ENCODE results near the gene WDR70.

Gene WDR70

DNA sequence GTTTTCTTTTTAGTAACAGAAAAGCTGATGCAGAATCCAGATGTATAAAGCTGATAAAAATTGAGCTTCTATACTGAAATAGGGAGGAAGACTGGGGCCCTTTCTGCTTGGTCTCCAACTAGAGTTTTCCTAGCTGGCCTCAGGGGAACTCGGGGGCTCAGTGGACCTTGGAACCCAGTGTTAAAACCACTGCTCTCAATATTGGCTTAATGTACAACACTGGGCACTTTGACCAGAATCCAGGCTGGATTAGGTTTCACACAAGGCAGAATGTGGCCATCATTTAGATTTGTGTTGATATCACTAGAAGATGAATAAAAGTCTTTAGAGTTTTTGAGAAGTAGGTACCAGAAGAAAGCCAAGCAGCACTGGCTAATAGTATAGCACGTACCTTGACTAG is 346.1 kb downstream of the WDR70 start:
- no peak for DNase-seq

DNA sequence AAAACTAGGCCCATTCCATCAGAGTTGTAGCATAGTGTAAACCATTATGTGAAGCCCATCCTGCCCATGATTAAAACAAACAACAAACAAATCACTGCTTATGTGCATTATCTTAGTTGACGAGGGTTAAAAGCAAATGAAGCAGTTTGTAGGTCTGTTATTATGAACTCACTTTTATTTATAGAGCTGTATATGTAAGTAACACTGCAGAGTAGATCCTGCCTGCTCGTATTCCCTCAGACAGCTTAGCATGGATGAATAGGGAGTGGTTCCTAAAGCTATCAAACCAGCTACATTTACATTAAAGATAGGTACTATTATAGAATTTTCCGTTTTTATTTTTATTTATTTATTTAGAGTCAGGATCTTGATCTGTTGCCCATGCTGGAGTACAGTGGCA is 348.1 kb downstream of the WDR70 start:
- no peak for DNase-seq

DNA sequence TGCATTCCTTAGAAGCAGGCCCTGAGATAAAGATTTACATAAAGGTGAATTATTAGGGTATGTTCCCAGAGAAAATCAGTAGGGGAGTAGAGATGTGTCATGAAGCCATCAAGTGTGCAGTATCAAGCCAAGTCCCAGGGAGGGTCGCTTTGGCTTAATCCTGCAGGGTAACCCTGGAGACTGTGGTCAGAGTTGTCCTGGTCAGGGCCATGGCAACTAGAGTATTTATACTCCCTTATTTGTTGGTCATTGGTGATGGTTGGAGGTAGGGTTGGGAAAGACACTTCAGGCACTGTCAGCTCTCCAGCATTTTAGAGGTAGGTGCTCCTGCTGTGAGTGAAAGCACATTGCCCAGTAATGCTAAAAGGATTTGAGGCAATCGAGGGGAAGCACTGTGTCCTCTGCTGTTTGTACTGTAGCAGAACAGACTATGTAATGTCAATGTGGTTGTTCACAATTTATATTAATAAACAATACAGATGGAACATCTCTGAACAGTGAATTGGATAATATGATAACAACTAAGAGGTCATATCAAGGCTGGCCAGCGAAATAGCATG is 351.9 kb downstream of the WDR70 start:
- no peak for DNase-seq

DNA sequence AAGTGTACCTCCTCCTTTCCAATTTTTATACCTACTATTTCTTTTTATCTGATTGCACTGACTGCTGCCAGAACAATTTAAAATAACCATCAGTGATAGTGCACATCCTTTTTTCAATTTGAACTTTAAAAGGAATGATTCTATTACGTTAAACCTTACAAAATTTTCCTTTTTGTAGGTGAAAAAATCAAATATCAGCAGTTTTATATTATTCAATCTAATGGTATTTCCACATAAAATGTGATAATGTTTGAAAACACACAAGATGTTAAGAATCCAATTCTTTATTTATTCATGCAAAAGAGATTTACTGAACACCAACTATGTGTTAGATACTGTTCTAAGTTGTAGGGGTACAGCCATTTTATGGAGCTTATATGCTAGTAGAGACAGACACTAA is 355.0 kb downstream of the WDR70 start:
- no peak for DNase-seq

DNA sequence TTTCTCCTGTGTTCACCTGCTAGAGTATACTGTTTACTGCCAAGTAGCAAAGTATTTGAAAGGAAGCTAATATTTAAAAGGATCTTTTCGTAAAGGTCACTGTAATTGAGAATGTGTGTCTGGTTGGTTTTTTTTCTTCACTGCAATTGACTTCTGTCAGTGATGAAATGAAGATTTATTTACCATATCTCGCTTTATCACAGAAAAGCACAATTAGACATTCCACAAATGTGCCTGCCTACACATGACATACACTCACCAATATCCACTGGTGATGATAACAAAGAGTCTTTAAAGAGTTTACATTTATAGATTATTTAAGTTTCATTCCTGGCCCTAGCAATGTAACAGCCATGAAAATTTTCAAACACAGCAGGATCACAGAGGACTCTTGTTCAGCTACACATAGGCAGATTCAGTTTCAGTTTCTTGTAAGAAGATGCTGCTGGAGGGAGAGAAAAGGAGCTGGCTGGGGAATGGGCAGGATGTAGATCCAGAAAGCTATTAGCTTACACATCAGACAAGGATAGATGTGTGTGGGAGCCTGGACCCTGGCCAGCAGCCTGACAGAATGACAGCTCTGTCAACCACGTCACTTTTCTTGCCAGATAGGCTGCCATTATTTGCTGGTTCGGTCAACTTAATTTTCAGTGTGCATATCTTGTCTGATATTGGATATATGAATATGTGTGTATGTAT is 356.7 kb downstream of the WDR70 start:
- DNase-seq, result peak; percentile 52

DNA sequence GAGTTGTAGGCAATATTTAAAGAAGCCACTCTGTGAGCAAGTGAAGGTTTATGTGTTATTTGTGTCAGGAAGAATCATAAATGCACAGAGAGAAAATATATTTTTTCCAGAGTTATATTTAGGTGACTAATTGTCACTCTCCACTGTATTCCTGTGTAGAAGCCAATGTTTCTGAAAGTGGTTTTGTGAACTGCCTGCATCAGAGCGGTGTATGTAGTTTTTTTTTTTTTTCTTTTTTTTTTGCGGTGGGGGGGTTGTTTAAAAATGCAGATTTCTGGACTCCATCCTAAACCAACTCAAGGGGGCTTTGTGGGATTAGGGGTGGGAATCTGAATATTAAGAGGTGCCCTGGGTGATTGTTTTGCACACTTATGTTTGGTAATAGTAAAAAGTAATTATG is 357.3 kb downstream of the WDR70 start:
- no peak for DNase-seq

DNA sequence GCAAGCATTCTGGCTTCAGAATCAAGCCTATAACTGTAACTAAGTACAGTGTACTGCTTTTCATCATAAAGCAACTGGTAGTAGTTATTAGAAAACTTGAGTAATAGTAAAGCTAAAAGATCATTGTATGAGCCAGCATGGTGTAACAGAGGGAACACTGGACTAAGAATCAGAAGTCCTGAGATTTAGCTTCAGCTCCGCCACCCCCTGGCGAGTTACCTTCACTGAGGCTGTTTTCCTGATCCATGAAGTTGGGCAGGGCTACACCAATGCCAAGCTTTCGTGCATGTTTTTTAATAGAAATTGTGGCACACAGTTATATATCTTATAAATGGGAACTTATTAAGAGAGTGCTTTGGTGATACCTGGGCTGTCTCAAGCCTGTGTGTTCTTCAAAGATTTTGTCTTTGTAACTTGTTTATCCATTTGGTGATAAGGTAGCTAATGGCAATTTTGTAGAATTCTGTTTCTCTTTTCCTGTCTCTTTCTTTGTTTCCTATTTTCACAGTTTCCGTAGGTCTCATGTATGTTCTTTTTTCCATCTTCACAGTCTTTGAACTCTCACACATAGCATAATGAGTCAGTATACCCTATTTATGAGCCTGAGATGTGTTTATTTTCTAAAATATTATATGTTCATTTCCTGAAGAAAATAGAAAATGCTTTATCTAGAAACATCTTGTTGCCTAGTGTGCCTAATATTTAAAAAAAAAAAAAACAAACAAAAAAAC is 358.4 kb downstream of the WDR70 start:
- DNase-seq, result no peak

DNA sequence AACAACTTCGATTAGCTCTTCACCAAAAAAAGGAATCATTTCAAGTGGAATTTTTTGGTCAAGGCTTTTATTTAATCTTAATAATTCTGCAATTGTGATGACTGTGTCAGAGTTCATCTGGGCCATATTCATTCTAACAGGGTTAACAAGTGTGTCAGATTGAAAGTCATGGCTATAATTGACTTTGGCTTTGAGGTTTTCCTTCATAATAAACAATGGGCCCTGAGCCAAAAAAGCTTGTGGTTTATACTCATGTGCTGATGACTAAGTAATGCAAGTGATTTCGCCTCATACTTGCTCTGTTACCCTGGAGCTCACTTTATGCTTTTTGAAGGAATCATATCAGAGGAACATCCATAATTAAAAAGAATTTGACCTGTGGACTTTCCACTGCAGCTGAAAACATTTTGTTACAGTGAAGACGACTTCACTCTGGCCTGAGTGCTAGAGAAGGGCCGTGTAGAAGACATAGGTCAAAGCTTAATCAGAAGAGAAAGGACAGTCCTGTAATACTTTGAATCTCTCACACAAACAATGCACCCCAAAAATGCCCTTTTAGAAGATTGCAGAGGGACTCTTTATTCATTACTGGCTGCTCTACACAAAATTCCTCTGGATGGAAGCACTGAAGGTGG is 359.1 kb downstream of the WDR70 start:
- DNase-seq, result peak; percentile 95

DNA sequence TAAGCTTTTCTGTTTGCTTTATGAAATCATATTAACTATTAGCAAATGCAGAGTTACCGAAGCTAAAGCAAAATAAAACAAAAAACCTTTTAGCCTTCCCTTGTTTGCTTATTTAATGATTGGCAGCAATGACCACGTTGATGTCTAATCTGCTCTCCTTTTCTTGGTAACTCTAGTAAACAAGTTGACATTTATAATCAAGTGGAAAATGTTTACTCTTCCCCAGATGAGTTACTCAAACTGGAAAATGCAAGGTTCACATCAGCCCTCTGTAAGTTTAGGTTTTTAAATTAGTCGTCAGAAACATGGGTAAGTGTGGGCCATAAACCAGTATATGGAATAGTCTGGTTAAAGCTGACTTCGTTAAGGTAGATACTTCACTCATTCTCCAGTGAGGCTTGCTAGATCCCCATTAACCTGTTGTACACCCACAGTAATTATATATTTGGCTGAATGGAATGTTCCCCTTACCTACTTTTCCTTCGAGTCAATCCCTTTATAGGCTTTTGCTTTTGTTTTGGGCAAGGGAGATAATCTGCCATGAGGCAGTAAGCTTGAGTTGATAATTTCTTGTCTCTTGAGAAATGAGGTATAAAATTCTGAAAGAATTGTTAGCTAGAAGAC is 359.9 kb downstream of the WDR70 start:
- DNase-seq, result no peak

DNA sequence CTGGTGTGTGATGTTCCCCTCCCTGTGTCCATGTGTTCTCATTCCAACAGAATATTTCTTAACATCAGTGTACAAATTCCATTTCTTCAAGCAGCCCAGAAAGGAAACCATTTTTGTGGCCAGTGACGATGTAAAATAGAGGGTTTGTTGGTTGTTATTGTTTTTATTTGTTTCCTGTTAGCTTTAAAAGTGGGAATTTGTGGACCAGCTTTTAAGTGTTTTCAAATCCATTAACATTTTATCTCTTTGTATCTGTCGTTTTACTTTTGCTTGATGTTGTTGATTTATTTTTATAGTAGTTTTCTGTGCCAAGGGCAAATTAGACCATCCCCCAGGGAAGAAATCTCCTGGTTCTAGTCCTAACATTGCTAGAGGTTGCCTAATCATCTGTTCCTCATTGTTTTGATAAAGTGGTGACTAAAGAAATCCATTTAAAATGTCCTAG is 360.7 kb downstream of the WDR70 start:
- peak; percentile 85 for DNase-seq

DNA sequence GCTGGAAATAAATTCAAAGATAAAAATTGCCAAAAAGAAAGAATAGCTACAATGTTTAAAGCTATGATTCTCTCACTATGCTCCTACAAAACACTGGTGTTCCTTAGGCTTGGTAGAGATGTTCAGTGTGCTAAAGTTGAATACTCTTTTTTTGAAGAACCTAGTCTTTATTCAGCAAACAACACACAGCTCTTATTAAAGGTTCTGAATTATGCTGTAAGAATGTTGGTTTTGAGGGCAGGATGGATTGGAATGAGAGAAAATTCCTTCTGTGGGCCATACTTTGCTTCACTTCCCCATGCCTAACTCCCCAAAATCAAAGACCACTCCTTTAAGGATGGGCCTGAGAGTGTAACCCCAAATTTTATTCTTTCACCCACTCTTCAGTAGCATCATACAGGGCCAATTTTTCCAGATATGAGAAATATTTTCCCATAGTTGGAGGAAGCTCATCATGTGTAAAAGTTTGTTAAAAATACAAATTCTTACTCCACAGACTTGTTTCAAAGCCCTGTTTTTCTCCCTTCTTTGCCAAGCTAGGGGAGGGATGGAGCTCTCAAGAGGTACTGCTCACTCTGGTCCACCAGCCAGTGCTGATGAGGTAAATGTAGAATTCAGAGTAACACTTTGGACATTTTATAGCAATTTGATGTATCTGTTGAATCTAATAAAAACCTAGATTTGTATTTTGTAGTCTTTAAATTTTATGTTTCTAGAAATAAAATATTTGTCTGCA is 361.4 kb downstream of the WDR70 start:
- peak; percentile 87 for DNase-seq

DNA sequence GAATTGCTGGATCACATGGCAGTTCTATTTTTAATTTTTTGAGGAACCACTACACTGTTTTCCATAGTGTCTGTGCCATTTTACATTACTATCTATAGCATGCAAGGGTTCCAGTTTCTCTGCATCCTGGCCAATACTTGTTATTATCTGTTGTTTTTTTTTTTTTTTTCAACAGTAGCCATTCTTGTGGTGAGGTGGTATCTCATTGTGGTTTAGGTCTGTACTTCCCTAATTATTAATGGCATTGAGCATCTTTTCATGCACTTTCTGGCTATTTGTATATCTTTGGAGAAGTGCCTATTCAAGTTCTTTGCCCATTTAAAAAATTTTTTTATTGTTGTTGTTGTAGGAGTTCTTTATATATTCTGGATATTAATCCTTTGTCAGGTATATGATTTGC is 363.0 kb downstream of the WDR70 start:
- no peak for DNase-seq

DNA sequence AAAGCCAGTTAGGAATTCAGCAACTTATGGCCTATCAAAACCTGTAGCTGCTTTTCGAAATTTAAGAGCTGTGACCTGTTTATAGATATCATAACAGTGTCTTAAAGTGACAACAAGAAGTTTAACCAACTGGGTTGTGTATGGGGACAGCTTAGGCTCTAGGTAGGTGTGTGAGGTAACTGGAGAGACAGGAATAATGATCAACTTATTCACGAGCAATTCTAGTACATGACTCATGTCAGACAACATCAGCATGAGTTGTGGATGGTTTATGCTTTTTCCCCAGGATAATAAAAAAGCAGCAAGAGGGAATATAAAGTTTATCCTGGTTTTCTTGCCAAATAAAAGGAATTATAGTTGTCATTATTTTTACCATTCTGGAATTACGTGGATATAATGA is 372.1 kb downstream of the WDR70 start:
- no peak for DNase-seq

DNA sequence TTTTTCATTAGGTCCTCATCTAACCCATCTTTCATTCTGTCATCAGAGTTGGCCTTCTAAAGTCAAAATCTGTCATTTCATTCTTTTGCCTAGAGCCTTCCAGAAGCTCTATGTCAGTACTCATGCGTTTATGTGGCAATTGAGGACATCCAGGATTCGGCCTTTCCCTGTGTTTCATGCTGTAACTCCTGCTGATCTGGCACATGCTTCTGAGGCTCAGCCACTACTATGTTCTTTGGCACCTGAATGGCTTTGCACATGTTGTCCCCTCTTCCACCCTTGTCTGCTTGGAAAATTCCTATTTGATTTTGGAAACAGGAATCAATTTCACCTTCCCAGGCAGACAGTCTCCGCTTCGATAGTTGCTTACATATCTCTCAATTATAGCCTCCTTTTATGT is 375.9 kb downstream of the WDR70 start:
- DNase-seq, result no peak

DNA sequence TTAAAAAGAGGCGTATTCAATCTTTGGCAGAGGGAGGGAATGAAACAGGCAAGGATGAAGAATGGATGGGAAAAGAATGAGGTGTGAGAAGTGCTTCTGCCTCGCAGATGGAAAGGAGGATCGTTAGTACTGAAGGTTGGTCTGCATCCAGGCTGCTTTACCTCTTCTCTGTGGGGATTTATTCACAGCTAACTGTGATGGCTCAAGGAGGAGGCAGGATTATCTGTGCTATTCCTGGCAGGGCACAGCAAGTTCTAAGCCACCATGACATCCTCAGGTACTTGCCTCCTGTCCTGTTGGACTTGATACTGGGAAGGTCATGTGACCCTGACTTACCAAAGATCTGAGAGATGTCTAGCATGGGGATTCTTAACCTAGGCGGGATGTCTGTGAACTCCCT is 376.5 kb downstream of the WDR70 start:
- no peak for DNase-seq

DNA sequence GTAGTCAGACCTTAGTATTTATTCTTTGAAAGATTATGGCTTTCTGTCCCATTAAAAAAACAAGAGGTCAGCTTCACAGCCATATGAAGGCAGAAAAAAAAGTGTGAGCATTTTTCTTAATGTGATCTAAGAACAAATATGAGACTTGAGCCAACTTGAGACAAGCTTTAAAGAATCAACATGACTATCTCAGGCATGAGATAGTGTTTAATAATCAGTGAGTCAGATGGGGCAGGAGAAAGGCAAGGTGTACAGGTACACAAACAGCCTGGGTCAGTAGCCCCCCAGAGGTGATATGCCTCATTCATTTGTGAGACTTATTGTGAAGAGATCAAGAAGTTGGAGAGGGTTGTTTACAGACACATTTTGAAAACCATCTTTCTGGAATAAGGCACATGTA is 377.1 kb downstream of the WDR70 start:
- DNase-seq, result no peak

DNA sequence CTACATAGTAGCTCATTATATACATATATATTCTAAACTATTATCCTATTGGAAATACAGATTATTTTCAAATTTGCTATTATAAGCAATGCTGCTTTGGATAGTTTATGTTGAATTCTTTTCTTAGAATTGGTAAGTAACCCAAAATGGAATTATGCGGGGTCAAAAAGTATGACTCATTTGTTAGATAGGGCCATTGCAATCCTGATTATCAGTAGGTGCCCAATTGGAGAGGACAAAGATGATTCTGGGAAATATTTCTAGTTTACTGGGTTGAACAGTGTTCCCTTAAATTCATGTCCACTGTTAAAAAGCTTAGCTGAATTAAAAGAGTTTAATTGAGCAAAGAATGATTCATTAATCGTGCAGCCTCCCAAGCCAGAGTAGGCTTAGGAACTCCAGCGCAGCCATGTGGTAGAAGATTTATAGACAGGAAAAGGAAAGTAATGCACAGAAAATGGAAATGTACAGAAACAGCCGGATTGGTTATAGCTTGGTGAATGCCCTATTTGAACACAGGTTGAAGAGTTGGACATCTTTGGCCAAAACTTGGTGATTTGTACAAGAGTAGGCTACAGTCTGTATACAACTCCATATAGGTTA is 379.0 kb downstream of the WDR70 start:
- no peak for DNase-seq

DNA sequence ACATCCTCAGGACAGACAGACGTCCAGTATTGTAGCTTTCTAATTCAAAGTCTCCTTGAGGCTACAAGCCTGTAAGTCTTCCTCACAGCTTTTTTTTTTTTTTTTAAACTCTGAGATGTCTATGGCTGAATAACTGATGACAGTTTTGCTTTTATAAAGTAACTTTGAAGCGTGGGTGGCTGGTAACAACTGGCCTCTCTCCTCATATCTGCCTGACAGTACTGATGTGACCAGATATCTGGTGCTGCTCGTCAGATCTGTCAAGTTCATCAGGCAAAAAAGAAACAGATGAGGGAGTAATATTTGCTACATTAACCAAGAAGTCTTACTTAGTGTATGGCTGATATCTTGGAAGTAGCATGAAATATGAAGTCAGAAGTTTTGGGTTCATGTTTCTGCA is 388.1 kb downstream of the WDR70 start:
- DNase-seq, result no peak

DNA sequence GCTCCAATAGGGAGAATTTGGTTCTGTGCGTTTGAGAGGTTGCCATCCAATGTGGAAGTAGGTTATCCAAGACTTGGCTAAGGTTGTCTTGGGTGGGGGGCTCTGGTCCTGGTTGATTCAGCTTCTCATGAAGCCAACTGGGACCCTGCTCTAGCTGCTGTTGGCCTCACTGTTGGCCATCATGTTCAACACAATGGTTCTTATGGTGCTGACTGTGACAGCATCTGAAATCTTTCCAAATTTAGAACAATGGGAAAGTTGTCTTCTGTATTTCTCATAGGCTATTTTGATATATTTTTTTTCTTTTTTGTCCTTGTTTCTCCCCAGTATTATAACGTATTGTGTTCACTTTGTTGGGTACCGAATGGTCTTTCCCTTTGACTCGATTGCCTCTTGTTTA is 388.8 kb downstream of the WDR70 start:
- no peak for DNase-seq

DNA sequence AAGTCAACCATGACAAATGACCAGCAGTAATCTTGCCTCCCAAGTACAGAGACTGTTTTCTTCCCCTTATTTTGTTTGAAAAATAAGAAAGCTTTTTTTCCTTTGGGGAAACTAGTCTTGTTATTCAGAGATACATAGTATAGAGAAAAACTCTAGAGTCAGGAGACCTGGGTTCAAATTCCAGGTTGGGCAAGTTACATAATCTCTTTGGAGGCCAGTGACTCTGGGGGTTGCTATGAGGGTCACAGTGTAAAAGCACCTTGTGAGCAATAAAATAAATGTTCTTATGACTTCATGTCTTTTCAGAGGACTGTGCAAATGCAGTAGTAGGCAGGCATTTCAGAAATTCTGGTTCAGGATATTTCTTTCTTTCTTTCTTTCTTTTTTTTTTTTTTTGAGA is 389.3 kb downstream of the WDR70 start:
- no peak for DNase-seq

DNA sequence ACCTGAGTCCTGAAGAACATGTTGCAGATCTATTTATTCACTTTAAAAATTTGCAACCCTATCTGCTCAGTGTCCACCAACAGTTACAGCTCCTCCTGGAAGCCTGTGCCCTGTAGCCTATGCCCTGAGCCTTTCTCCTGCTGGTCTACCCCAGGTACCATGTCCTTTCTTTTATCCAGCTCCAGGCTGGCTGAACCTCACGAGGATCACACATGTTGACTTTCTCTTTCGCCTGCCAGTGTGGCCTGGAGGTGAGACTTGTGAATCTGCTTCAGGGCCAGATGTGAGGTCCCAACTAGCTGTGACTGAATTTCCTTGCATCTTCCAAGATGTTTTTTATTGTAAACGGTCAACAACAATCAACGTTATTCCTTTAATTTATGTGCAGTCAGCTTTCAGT is 390.0 kb downstream of the WDR70 start:
- DNase-seq, result no peak

DNA sequence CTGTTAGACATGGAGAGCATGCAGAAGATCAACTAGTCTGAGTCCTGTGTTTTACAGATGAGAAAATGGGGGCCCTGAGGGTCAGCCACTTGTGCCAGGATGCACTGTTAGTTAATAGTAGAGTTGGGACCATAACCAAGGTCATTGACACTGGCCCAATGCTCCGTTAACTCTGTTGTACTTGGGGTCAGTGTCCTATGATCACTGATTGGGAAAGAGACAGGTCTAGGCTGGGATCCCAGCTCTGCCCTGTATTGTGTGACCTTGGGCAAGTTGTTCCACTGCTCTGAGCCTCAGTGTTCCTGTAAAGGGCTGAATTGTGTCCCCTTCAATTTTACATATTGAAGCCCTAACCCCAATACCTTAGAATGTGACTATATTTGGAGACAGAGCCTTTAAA is 390.7 kb downstream of the WDR70 start:
- no peak for DNase-seq

All from fibroblast of skin of scalp (primary cell).